Measurements from ENCODE around the gene CRIP2. TPM values are rescaled to one million over a fixed set of nuclear protein-coding genes. Genes with fewer than 3 reads are reported as not detected.
A peak's percentile ranks its signal among the peaks of the same experiment; 100 is the strongest.

CRIP2 gene
- total RNA-seq, 4 donors from 2014 or later, result 31.4 to 47.1 (median 38.8) TPM

DNA sequence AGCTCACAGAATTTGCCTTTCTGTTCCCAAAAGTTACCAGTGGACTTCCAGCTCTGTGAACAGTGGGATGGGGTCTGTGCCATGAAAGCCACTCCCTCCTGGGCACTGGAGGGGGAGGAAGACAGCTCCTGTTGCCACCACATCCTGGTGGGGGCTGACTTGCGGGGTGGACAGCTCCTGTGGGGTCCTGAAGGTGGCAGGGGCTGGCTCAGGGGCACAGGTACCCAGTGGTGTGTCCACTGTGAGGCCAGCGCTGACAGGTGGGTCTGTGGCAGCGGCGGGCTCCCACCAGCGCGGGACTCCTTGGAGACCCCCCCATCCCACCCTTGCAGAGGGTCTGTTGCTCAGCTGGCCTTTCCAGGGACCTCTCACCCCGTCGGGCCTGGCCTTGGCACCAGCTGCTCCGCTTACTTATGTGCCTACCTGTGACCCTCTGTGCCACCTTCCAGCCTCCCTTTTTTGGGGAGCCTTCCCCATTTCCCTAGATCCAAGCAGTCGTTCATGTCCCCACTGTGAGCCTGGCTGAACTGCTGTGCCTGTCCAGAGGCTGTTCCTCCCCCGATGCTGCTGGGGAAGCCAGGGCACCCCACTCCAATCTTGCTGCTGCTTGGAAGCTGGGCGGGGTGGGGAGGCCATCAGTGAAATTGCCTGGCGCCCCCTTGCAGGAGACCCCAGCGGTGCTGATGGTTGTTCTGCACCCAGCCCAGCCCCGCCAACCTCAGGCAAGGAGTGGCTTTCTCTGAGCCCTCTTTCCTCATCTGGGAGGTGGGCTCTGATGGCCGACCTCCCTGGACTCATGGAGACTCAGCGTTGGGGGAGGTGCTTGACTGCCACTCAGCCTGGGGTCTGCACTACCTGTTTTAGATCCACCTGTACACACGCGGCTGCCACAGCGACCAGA, 18.6 kb downstream of the CRIP2 start:
- Histone ChIP-seq H3K4me1 (peaks cover 16 to 40% of the 10 kb centered on the region in 2 donors), H3K9me3 (no peaks in the 10 kb centered on the region), H3K36me3 (no peaks in the 10 kb centered on the region), H3K4me3 (no peak overlapping the region), H3K27ac (no peak overlapping the region), H3K27me3 (no peaks in the 10 kb centered on the region)
- TF ChIP-seq, protein P1, sequence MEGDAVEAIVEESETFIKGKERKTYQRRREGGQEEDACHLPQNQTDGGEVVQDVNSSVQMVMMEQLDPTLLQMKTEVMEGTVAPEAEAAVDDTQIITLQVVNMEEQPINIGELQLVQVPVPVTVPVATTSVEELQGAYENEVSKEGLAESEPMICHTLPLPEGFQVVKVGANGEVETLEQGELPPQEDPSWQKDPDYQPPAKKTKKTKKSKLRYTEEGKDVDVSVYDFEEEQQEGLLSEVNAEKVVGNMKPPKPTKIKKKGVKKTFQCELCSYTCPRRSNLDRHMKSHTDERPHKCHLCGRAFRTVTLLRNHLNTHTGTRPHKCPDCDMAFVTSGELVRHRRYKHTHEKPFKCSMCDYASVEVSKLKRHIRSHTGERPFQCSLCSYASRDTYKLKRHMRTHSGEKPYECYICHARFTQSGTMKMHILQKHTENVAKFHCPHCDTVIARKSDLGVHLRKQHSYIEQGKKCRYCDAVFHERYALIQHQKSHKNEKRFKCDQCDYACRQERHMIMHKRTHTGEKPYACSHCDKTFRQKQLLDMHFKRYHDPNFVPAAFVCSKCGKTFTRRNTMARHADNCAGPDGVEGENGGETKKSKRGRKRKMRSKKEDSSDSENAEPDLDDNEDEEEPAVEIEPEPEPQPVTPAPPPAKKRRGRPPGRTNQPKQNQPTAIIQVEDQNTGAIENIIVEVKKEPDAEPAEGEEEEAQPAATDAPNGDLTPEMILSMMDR (IDR thresholded peaks at IDR 0.05 in 4 of 5, conservative IDR thresholded peaks at IDR 0.05 in 1 of 5), result no peak
- no peak for TF ChIP-seq POLR2A (IDR thresholded peaks at IDR 0.05)
- intact Hi-C loops (cut with DNase I; ENCODE audit: low total_unique reads) (loop anchor here (10.0 kb wide), 1 partner anchor 328 kb away; the partner anchor contains the start of gene JAG2), in situ Hi-C loops (cut with MboI; ENCODE audit: low sequenced_read_pairs in 4 of 4) (loop anchor here in 1 of 4 donors (25.0 kb wide), 1 partner anchor 131 kb away; no protein-coding TSS in a partner anchor)
- no peak for ATAC-seq
- DNase-seq, result peak; percentile 4 to 13

- no peak for ATAC-seq
- intact Hi-C loops (cut with DNase I; ENCODE audit: low total_unique reads), result loop anchor here (10.0 kb wide), 1 partner anchor 329 kb away; the partner anchor contains the start of gene JAG2
These were observed 19.4 kb downstream of the CRIP2 start for GRCh38 chr14:105493921-105494605.

GRCh38 chr14:105494606-105494929, 19.9 kb downstream of the CRIP2 start:
- Histone ChIP-seq H3K9me3 (no peaks in the 10 kb centered on the region), H3K4me1 (peaks cover 8 to 28% of the 10 kb centered on the region in 2 donors), H3K27me3 (no peaks in the 10 kb centered on the region), H3K27ac (no peak overlapping the region), H3K4me3 (no peak overlapping the region), H3K36me3 (no peaks in the 10 kb centered on the region)
- in situ Hi-C loops (cut with MboI; ENCODE audit: low sequenced_read_pairs in 4 of 4) (loop anchor here in 1 of 4 donors (25.0 kb wide), 1 partner anchor 132 kb away; no protein-coding TSS in a partner anchor), intact Hi-C loops (cut with DNase I; ENCODE audit: low total_unique reads) (loop anchor here (10.0 kb wide), 1 partner anchor 330 kb away; the partner anchor contains the start of gene JAG2)
- DNase-seq, result no peak
- ATAC-seq, result no peak
- TF ChIP-seq, protein P1 (IDR thresholded peaks at IDR 0.05 in 4 of 5, conservative IDR thresholded peaks at IDR 0.05 in 1 of 5), result no peak
- TF ChIP-seq POLR2A (IDR thresholded peaks at IDR 0.05), result no peak

More at GRCh38 chr14:105493921-105494605, 19.4 kb downstream of the CRIP2 start:
- Histone ChIP-seq H3K4me1 (peaks cover 13 to 33% of the 10 kb centered on the region in 2 donors), H3K27ac (no peak overlapping the region), H3K27me3 (no peaks in the 10 kb centered on the region), H3K36me3 (no peaks in the 10 kb centered on the region), H3K4me3 (no peak overlapping the region), H3K9me3 (no peaks in the 10 kb centered on the region)
- no peak for TF ChIP-seq POLR2A (IDR thresholded peaks at IDR 0.05)
- TF ChIP-seq, protein P1 (IDR thresholded peaks at IDR 0.05 in 4 of 5, conservative IDR thresholded peaks at IDR 0.05 in 1 of 5), result no peak
- peak in 1 of 2 donors; percentile 11 for DNase-seq
- in situ Hi-C loops (cut with MboI; ENCODE audit: low sequenced_read_pairs in 4 of 4), result loop anchor here in 1 of 4 donors (25.0 kb wide), 1 partner anchor 132 kb away; no protein-coding TSS in a partner anchor

GRCh38 chr14:105495101-105495989, 20.7 kb downstream of the CRIP2 start:
- intact Hi-C loops (cut with DNase I; ENCODE audit: low total_unique reads) (loop anchor here (10.0 kb wide), 1 partner anchor 331 kb away; the partner anchor contains the start of gene JAG2), in situ Hi-C loops (cut with MboI; ENCODE audit: low sequenced_read_pairs in 4 of 4) (loop anchor here in 1 of 4 donors (25.0 kb wide), 1 partner anchor 133 kb away; no protein-coding TSS in a partner anchor)
- ATAC-seq (peak in 1 of 2 donors; percentile 9), DNase-seq (peak; percentile 11 to 79)
- Histone ChIP-seq H3K36me3 (no peaks in the 10 kb centered on the region), H3K4me3 (no peak overlapping the region), H3K27ac (peak overlapping the region; percentile 24 to 81 (median 44)), H3K4me1 (peaks cover 8 to 21% of the 10 kb centered on the region in 2 donors), H3K9me3 (no peaks in the 10 kb centered on the region), H3K27me3 (no peaks in the 10 kb centered on the region)
- TF ChIP-seq, protein P1 (IDR thresholded peaks at IDR 0.05 in 4 of 5, conservative IDR thresholded peaks at IDR 0.05 in 1 of 5), result no peak
- TF ChIP-seq POLR2A (IDR thresholded peaks at IDR 0.05), result no peak

Data from gastrocnemius medialis (tissue), 4 donors.